ENCODE results near the gene GAGE13. TPM values are rescaled to one million over a fixed set of nuclear protein-coding genes. Genes with fewer than 3 reads are reported as not detected.
"Not testable (repeated sequence)": the region's sequence is repeated elsewhere in the genome, so short reads cannot be mapped to it uniquely, and the experiment has no call there.

GAGE13 gene
- polyA plus RNA-seq, 1 of the 3 experiments (the other 2 are of a cell fraction) = not detected

GRCh38 chrX:49316085-49316484 lies 15.3 kb upstream of the GAGE13 start:
- H3K27me3 ChIP-seq (ENCODE audit: insufficient read depth) = peaks cover 28% of the 10 kb centered on the region
- H3K79me2 ChIP-seq (ENCODE audit: insufficient read depth) = no peaks in the 10 kb centered on the region
- TF ChIP-seq EP300 (IDR thresholded peaks at IDR 0.05; ENCODE audit: borderline replicate concordance in 1 of 2, low read depth in 1 of 2, low read length in 1 of 2) (no peak), USF1 (IDR thresholded peaks at IDR 0.05; ENCODE audit: borderline replicate concordance, low read depth) (no peak), SMC3 (IDR thresholded peaks at IDR 0.05; ENCODE audit: low read depth, low read length) (no peak), NRF1 (IDR thresholded peaks at IDR 0.05; ENCODE audit: low read depth, low read length) (no peak), RFX5 (IDR thresholded peaks at IDR 0.05; ENCODE audit: low read length) (no peak), CTCF (IDR thresholded peaks at IDR 0.05) (no peak)
- 2% methylated on average over 4 of the region's 4 CpGs for WGBS (ENCODE audit: low lambda C conversion rate)
- ChIA-PET CTCF (interaction anchor here (0.9 kb wide), 1 partner anchor 8 kb away, joined by 3 read pairs; no protein-coding TSS in a partner anchor), POLR2A (no interaction called here)
- no peak overlapping the region for H3K4me2 ChIP-seq
- no peaks in the 10 kb centered on the region for H3K36me3 ChIP-seq (replicated peaks in 1 of 2; ENCODE audit: control insufficient read depth in 1 of 2, insufficient read depth in 2 of 2, low read length in 1 of 2)
- H4K20me1 ChIP-seq (ENCODE audit: insufficient read depth) = no peaks in the 10 kb centered on the region
- no peak for DNase-seq
- H3K4me3 ChIP-seq (ENCODE audit: low read depth in 2 of 2, low read length in 1 of 2) = no peak overlapping the region
- no peak overlapping the region for H3K9ac ChIP-seq
- H3K9me2 ChIP-seq = no peaks in the 10 kb centered on the region
- H3K4me1 ChIP-seq (ENCODE audit: control insufficient read depth in 1 of 2, insufficient read depth in 2 of 2, low read depth in 1 of 2, low read length in 1 of 2) = no peaks in the 10 kb centered on the region
- no peaks in the 10 kb centered on the region for H3K9me3 ChIP-seq
- H3F3A ChIP-seq (replicated peaks; ENCODE audit: insufficient read depth) = no peaks in the 10 kb centered on the region
- H3K27ac ChIP-seq (ENCODE audit: low read depth in 2 of 2, low read length in 1 of 2) = no peak overlapping the region
- no peak overlapping the region for H2AFZ ChIP-seq (ENCODE audit: low read depth)

GRCh38 chrX:49321737-49322136 lies 9.6 kb upstream of the GAGE13 start, which contains the start of gene GAGE12J:
GAGE12J (plus strand) TSS chrX:49322037; CDS start chrX:49323194, 1,157 bp downstream.
- H3K9ac ChIP-seq; H3K36me3 ChIP-seq (replicated peaks in 1 of 2; ENCODE audit: control insufficient read depth in 1 of 2, insufficient read depth in 2 of 2, low read length in 1 of 2); H3K79me2 ChIP-seq (ENCODE audit: insufficient read depth); H3K4me3 ChIP-seq (ENCODE audit: low read depth in 2 of 2, low read length in 1 of 2); DNase-seq; CTCF ChIA-PET; POLR2A ChIA-PET; H3K27me3 ChIP-seq (ENCODE audit: insufficient read depth); H3K9me3 ChIP-seq; H2AFZ ChIP-seq (ENCODE audit: low read depth); H3K27ac ChIP-seq (ENCODE audit: low read depth in 2 of 2, low read length in 1 of 2); H3K4me2 ChIP-seq; H3F3A ChIP-seq (replicated peaks; ENCODE audit: insufficient read depth); H3K9me2 ChIP-seq; H4K20me1 ChIP-seq (ENCODE audit: insufficient read depth); H3K4me1 ChIP-seq (ENCODE audit: control insufficient read depth in 1 of 2, insufficient read depth in 2 of 2, low read depth in 1 of 2, low read length in 1 of 2): not testable (repeated sequence)
- no CpG with 5 or more reads among the region's 16 CpGs for WGBS (ENCODE audit: low lambda C conversion rate)

- H3K4me1 ChIP-seq (ENCODE audit: control insufficient read depth in 1 of 2, insufficient read depth in 2 of 2, low read depth in 1 of 2, low read length in 1 of 2); CTCF ChIA-PET; H3K36me3 ChIP-seq (replicated peaks in 1 of 2; ENCODE audit: control insufficient read depth in 1 of 2, insufficient read depth in 2 of 2, low read length in 1 of 2); H2AFZ ChIP-seq (ENCODE audit: low read depth); H3K9me2 ChIP-seq; H3K27ac ChIP-seq (ENCODE audit: low read depth in 2 of 2, low read length in 1 of 2); H3K4me3 ChIP-seq (ENCODE audit: low read depth in 2 of 2, low read length in 1 of 2); H3K9ac ChIP-seq; H3K4me2 ChIP-seq; H3K9me3 ChIP-seq; H3K27me3 ChIP-seq (ENCODE audit: insufficient read depth); POLR2A ChIA-PET; DNase-seq; H4K20me1 ChIP-seq (ENCODE audit: insufficient read depth); H3K79me2 ChIP-seq (ENCODE audit: insufficient read depth); H3F3A ChIP-seq (replicated peaks; ENCODE audit: insufficient read depth): not testable (repeated sequence)
- WGBS (ENCODE audit: low lambda C conversion rate) = 60% methylated on average over 2 of the region's 27 CpGs
Measured at GRCh38 chrX:49322266-49322665, 9.1 kb upstream of the GAGE13 start.

- H3K36me3 ChIP-seq (replicated peaks in 1 of 2; ENCODE audit: control insufficient read depth in 1 of 2, insufficient read depth in 2 of 2, low read length in 1 of 2); POLR2A ChIA-PET; H3K9me3 ChIP-seq; H3K79me2 ChIP-seq (ENCODE audit: insufficient read depth); H3F3A ChIP-seq (replicated peaks; ENCODE audit: insufficient read depth); H3K9ac ChIP-seq; H3K9me2 ChIP-seq; H3K27me3 ChIP-seq (ENCODE audit: insufficient read depth); H3K4me3 ChIP-seq (ENCODE audit: low read depth in 2 of 2, low read length in 1 of 2); H3K4me1 ChIP-seq (ENCODE audit: control insufficient read depth in 1 of 2, insufficient read depth in 2 of 2, low read depth in 1 of 2, low read length in 1 of 2); DNase-seq; CTCF ChIA-PET; H2AFZ ChIP-seq (ENCODE audit: low read depth); H3K27ac ChIP-seq (ENCODE audit: low read depth in 2 of 2, low read length in 1 of 2); H3K4me2 ChIP-seq; H4K20me1 ChIP-seq (ENCODE audit: insufficient read depth): not testable (repeated sequence)
- 4% methylated on average over 4 of the region's 7 CpGs for WGBS (ENCODE audit: low lambda C conversion rate)
Measured at GRCh38 chrX:49323735-49324134, 7.6 kb upstream of the GAGE13 start.

GRCh38 chrX:49330421-49330820 lies 961 bp upstream of the GAGE13 start:
- H3K27me3 ChIP-seq (ENCODE audit: insufficient read depth); CTCF ChIA-PET; H3K79me2 ChIP-seq (ENCODE audit: insufficient read depth); H3F3A ChIP-seq (replicated peaks; ENCODE audit: insufficient read depth); H2AFZ ChIP-seq (ENCODE audit: low read depth); H3K4me2 ChIP-seq; H3K9me3 ChIP-seq; POLR2A ChIA-PET; DNase-seq; H3K27ac ChIP-seq (ENCODE audit: low read depth in 2 of 2, low read length in 1 of 2); H3K9ac ChIP-seq; H3K4me1 ChIP-seq (ENCODE audit: control insufficient read depth in 1 of 2, insufficient read depth in 2 of 2, low read depth in 1 of 2, low read length in 1 of 2); H3K36me3 ChIP-seq (replicated peaks in 1 of 2; ENCODE audit: control insufficient read depth in 1 of 2, insufficient read depth in 2 of 2, low read length in 1 of 2); H4K20me1 ChIP-seq (ENCODE audit: insufficient read depth); H3K9me2 ChIP-seq; H3K4me3 ChIP-seq (ENCODE audit: low read depth in 2 of 2, low read length in 1 of 2): not testable (repeated sequence)
- WGBS (ENCODE audit: low lambda C conversion rate) = 24% methylated on average over 6 of the region's 11 CpGs

All from SK-N-SH (cell line).